Measurements from ENCODE around the gene KCNE2.

The KCNE2 gene

GRCh38 chr21:34355570-34355969, 8.2 kb upstream of the KCNE2 start:
- no peak for DNase-seq
- no peak overlapping the region for H3K4me3 ChIP-seq (ENCODE audit: insufficient read depth in 1 of 2, low read depth in 1 of 2, low read length in 2 of 2)
- no peak overlapping the region for H4K91ac ChIP-seq (ENCODE audit: low read length)
- H3K23ac ChIP-seq (ENCODE audit: low read length in 2 of 2): no peak overlapping the region
- no peak overlapping the region for H4K8ac ChIP-seq (ENCODE audit: low read length)
- H2AFZ ChIP-seq (ENCODE audit: low read depth, low read length): no peak overlapping the region
- H3K4ac ChIP-seq (ENCODE audit: low read depth in 1 of 2, low read length in 2 of 2): no peak overlapping the region
- no peak overlapping the region for H3K4me2 ChIP-seq (ENCODE audit: low read length, poor library complexity, severe bottlenecking)
- 98% methylated on average over 5 of the region's 5 CpGs for WGBS
- no peak overlapping the region for H3K9ac ChIP-seq (ENCODE audit: low read length)
- peaks cover 2% of the 10 kb centered on the region for H3K4me1 ChIP-seq (ENCODE audit: control insufficient read depth, insufficient read depth, low read depth, low read length)
- no peak overlapping the region for H3K18ac ChIP-seq (ENCODE audit: low read depth in 1 of 2, low read length in 2 of 2)
- H2BK120ac ChIP-seq (ENCODE audit: low read depth, low read length): no peak overlapping the region
- H2BK15ac ChIP-seq (ENCODE audit: low read depth, poor library complexity, severe bottlenecking): no peak overlapping the region
- no peaks in the 10 kb centered on the region for H3K9me3 ChIP-seq (ENCODE audit: control insufficient read depth, low read length)
- no peak overlapping the region for H3K27ac ChIP-seq (ENCODE audit: low read length, poor library complexity, severe bottlenecking)
- H3K79me1 ChIP-seq (replicated peaks; ENCODE audit: low read length, poor library complexity, severe bottlenecking): no peaks in the 10 kb centered on the region
- H2AK5ac ChIP-seq (ENCODE audit: low read length, severe bottlenecking): no peak overlapping the region
- H3K14ac ChIP-seq (ENCODE audit: low read length in 2 of 2): no peak overlapping the region
- H2BK12ac ChIP-seq (ENCODE audit: low read length in 2 of 2): no peak overlapping the region
- no peaks in the 10 kb centered on the region for H3K36me3 ChIP-seq (ENCODE audit: control insufficient read depth in 1 of 2, insufficient read depth in 2 of 2, low read depth in 1 of 2, low read length in 2 of 2)
- H3K27me3 ChIP-seq (ENCODE audit: control insufficient read depth in 1 of 2, insufficient read depth in 1 of 2, low read length in 2 of 2): peaks cover 0 to 5% of the 10 kb centered on the region in 2 experiments
- no peak overlapping the region for H2BK5ac ChIP-seq (ENCODE audit: low read depth, low read length, poor library complexity, severe bottlenecking)

- Histone ChIP-seq H3K14ac (ENCODE audit: low read length in 2 of 2) (no peak overlapping the region), H3K9ac (ENCODE audit: low read length) (no peak overlapping the region), H3K9me3 (ENCODE audit: control insufficient read depth, low read length) (no peaks in the 10 kb centered on the region), H3K27ac (ENCODE audit: low read length, poor library complexity, severe bottlenecking) (no peak overlapping the region), H3K18ac (ENCODE audit: low read depth in 1 of 2, low read length in 2 of 2) (no peak overlapping the region), H2BK12ac (ENCODE audit: low read length in 2 of 2) (no peak overlapping the region), H3K27me3 (ENCODE audit: control insufficient read depth in 1 of 2, insufficient read depth in 1 of 2, low read length in 2 of 2) (peaks cover 0 to 5% of the 10 kb centered on the region in 2 experiments), H3K23ac (ENCODE audit: low read length in 2 of 2) (no peak overlapping the region), H3K4me1 (ENCODE audit: control insufficient read depth, insufficient read depth, low read depth, low read length) (no peaks in the 10 kb centered on the region), H4K91ac (ENCODE audit: low read length) (no peak overlapping the region), H2BK5ac (ENCODE audit: low read depth, low read length, poor library complexity, severe bottlenecking) (no peak overlapping the region), H3K4me2 (ENCODE audit: low read length, poor library complexity, severe bottlenecking) (no peak overlapping the region), H2BK120ac (ENCODE audit: low read depth, low read length) (no peak overlapping the region), H3K4ac (ENCODE audit: low read depth in 1 of 2, low read length in 2 of 2) (no peak overlapping the region), H2AFZ (ENCODE audit: low read depth, low read length) (no peak overlapping the region), H2AK5ac (ENCODE audit: low read length, severe bottlenecking) (no peak overlapping the region), H2BK15ac (ENCODE audit: low read depth, poor library complexity, severe bottlenecking) (no peak overlapping the region), H3K4me3 (ENCODE audit: insufficient read depth in 1 of 2, low read depth in 1 of 2, low read length in 2 of 2) (no peak overlapping the region), H4K8ac (ENCODE audit: low read length) (no peak overlapping the region), H3K79me1 (replicated peaks; ENCODE audit: low read length, poor library complexity, severe bottlenecking) (no peaks in the 10 kb centered on the region), H3K36me3 (ENCODE audit: control insufficient read depth in 1 of 2, insufficient read depth in 2 of 2, low read depth in 1 of 2, low read length in 2 of 2) (no peaks in the 10 kb centered on the region)
- no peak for DNase-seq
- WGBS: 100% methylated on average over 2 of the region's 2 CpGs
Observed at GRCh38 chr21:34357889-34358288, 5.9 kb upstream of the KCNE2 start.

- no peak overlapping the region for H3K9ac ChIP-seq (ENCODE audit: low read length)
- H3K23ac ChIP-seq (ENCODE audit: low read length in 2 of 2): no peak overlapping the region
- H3K79me1 ChIP-seq (replicated peaks; ENCODE audit: low read length, poor library complexity, severe bottlenecking): no peaks in the 10 kb centered on the region
- no peak overlapping the region for H2BK15ac ChIP-seq (ENCODE audit: low read depth, poor library complexity, severe bottlenecking)
- no peak overlapping the region for H3K4me3 ChIP-seq (ENCODE audit: insufficient read depth in 1 of 2, low read depth in 1 of 2, low read length in 2 of 2)
- no peaks in the 10 kb centered on the region for H3K4me1 ChIP-seq (ENCODE audit: control insufficient read depth, insufficient read depth, low read depth, low read length)
- H3K14ac ChIP-seq (ENCODE audit: low read length in 2 of 2): no peak overlapping the region
- H2BK5ac ChIP-seq (ENCODE audit: low read depth, low read length, poor library complexity, severe bottlenecking): no peak overlapping the region
- H2BK12ac ChIP-seq (ENCODE audit: low read length in 2 of 2): no peak overlapping the region
- no CpG with 5 or more reads among the region's 1 CpG for WGBS
- DNase-seq: no peak
- H3K4me2 ChIP-seq (ENCODE audit: low read length, poor library complexity, severe bottlenecking): no peak overlapping the region
- H3K27ac ChIP-seq (ENCODE audit: low read length, poor library complexity, severe bottlenecking): no peak overlapping the region
- H4K8ac ChIP-seq (ENCODE audit: low read length): no peak overlapping the region
- H3K18ac ChIP-seq (ENCODE audit: low read depth in 1 of 2, low read length in 2 of 2): no peak overlapping the region
- no peak overlapping the region for H4K91ac ChIP-seq (ENCODE audit: low read length)
- H3K4ac ChIP-seq (ENCODE audit: low read depth in 1 of 2, low read length in 2 of 2): no peak overlapping the region
- no peaks in the 10 kb centered on the region for H3K36me3 ChIP-seq (ENCODE audit: control insufficient read depth in 1 of 2, insufficient read depth in 2 of 2, low read depth in 1 of 2, low read length in 2 of 2)
- H3K27me3 ChIP-seq (ENCODE audit: control insufficient read depth in 1 of 2, insufficient read depth in 1 of 2, low read length in 2 of 2): peaks cover 0 to 5% of the 10 kb centered on the region in 2 experiments
- H3K9me3 ChIP-seq (ENCODE audit: control insufficient read depth, low read length): no peaks in the 10 kb centered on the region
- H2AFZ ChIP-seq (ENCODE audit: low read depth, low read length): no peak overlapping the region
- no peak overlapping the region for H2AK5ac ChIP-seq (ENCODE audit: low read length, severe bottlenecking)
- H2BK120ac ChIP-seq (ENCODE audit: low read depth, low read length): no peak overlapping the region
Observed at GRCh38 chr21:34358866-34359265, 4.9 kb upstream of the KCNE2 start.

- H2BK120ac ChIP-seq (ENCODE audit: low read depth, low read length): no peak overlapping the region
- H3K4me1 ChIP-seq (ENCODE audit: control insufficient read depth, insufficient read depth, low read depth, low read length): no peaks in the 10 kb centered on the region
- no peak overlapping the region for H4K8ac ChIP-seq (ENCODE audit: low read length)
- H3K36me3 ChIP-seq (ENCODE audit: control insufficient read depth in 1 of 2, insufficient read depth in 2 of 2, low read depth in 1 of 2, low read length in 2 of 2): no peaks in the 10 kb centered on the region
- no peak overlapping the region for H2BK5ac ChIP-seq (ENCODE audit: low read depth, low read length, poor library complexity, severe bottlenecking)
- no peak overlapping the region for H2BK12ac ChIP-seq (ENCODE audit: low read length in 2 of 2)
- no peak overlapping the region for H3K9ac ChIP-seq (ENCODE audit: low read length)
- no peak overlapping the region for H3K23ac ChIP-seq (ENCODE audit: low read length in 2 of 2)
- H3K18ac ChIP-seq (ENCODE audit: low read depth in 1 of 2, low read length in 2 of 2): no peak overlapping the region
- no peak overlapping the region for H3K27ac ChIP-seq (ENCODE audit: low read length, poor library complexity, severe bottlenecking)
- H3K4me2 ChIP-seq (ENCODE audit: low read length, poor library complexity, severe bottlenecking): no peak overlapping the region
- no peaks in the 10 kb centered on the region for H3K27me3 ChIP-seq (ENCODE audit: control insufficient read depth in 1 of 2, insufficient read depth in 1 of 2, low read length in 2 of 2)
- no peak overlapping the region for H2AK5ac ChIP-seq (ENCODE audit: low read length, severe bottlenecking)
- no peak overlapping the region for H4K91ac ChIP-seq (ENCODE audit: low read length)
- H3K14ac ChIP-seq (ENCODE audit: low read length in 2 of 2): no peak overlapping the region
- no peaks in the 10 kb centered on the region for H3K9me3 ChIP-seq (ENCODE audit: control insufficient read depth, low read length)
- WGBS: 100% methylated on average over 7 of the region's 12 CpGs
- no peak overlapping the region for H2BK15ac ChIP-seq (ENCODE audit: low read depth, poor library complexity, severe bottlenecking)
- H3K79me1 ChIP-seq (replicated peaks; ENCODE audit: low read length, poor library complexity, severe bottlenecking): no peaks in the 10 kb centered on the region
- no peak for DNase-seq
- no peak overlapping the region for H3K4me3 ChIP-seq (ENCODE audit: insufficient read depth in 1 of 2, low read depth in 1 of 2, low read length in 2 of 2)
- no peak overlapping the region for H3K4ac ChIP-seq (ENCODE audit: low read depth in 1 of 2, low read length in 2 of 2)
- H2AFZ ChIP-seq (ENCODE audit: low read depth, low read length): no peak overlapping the region
Observed at GRCh38 chr21:34360488-34361241, 3.1 kb upstream of the KCNE2 start.
